C4-2B (cell line): ENCODE results near the gene PTGDS.

ENCODE experiments used
- ZFX ChIP-seq: fragments of 450-650 bp; IDR thresholded peaks from 2 replicates; pipeline ENCODE4 v1.6.1; 2017
- TF ChIP-seq, protein P1 (sequence below): fragments of 450-650 bp; conservative IDR thresholded peaks from 2 replicates; pipeline ENCODE4 v1.5.1; 2017; ENCODE audit warnings: mild to moderate bottlenecking

DNA sequence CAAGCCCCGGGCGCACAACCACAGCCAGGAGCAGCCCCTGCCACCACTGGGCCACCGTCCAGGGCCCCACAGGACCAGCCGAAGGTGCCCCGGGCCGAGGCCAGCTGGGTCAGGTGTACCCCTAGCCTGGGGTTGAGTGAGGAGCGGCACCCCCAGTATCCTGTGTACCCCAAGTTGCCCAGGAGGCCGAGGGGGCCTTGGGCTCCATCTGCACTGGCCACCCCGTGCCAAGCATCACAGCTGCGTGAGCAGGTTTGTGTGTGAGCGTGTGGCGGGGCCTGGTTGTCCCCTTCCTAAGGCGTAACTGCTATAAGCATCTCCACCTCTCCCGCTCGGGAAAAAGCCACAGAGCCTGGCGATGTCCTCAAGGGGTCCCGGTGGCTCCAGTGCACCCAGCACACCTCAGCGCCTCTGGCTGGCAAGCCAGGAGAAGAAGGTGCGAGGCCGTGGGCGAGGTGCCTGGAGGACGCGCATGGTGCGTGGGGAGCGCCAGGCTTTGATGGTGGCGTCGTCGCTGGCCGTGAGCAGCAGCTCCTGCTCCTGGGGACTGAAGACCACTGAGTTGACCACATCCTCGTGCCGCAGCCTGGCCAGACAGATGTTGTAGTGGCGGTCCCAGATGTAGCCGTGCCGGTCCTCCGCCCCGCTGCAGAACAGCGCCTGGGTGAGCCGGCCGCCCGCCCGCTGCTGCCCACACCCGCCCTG is 36.6 kb upstream of the PTGDS start:
- TF ChIP-seq, protein P1, sequence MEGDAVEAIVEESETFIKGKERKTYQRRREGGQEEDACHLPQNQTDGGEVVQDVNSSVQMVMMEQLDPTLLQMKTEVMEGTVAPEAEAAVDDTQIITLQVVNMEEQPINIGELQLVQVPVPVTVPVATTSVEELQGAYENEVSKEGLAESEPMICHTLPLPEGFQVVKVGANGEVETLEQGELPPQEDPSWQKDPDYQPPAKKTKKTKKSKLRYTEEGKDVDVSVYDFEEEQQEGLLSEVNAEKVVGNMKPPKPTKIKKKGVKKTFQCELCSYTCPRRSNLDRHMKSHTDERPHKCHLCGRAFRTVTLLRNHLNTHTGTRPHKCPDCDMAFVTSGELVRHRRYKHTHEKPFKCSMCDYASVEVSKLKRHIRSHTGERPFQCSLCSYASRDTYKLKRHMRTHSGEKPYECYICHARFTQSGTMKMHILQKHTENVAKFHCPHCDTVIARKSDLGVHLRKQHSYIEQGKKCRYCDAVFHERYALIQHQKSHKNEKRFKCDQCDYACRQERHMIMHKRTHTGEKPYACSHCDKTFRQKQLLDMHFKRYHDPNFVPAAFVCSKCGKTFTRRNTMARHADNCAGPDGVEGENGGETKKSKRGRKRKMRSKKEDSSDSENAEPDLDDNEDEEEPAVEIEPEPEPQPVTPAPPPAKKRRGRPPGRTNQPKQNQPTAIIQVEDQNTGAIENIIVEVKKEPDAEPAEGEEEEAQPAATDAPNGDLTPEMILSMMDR, result no peak
- no peak for TF ChIP-seq ZFX
